ENCODE results near the gene MACF1.

MACF1 gene

DNA sequence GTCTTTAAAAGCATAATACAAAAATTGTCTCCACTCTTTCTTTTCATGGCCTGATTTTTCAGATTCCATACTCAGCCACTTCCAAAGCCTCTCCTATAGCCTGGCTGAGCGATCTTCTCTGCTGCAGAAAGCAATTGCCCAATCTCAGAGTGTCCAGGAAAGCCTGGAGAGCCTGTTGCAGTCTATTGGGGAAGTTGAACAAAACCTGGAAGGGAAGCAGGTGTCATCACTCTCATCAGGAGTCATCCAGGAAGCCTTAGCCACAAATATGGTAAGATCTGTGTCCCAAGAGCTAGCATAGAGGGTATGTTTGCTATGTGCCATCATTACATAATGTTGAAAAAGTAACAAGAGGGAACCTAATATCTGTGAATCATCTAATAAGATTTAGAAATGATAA, 156.2 kb downstream of the MACF1 start:
- DNase-seq = no peak

- no peak for DNase-seq
Observed at GRCh38 chr1:39361446-39361845, 157.0 kb downstream of the MACF1 start.

DNA sequence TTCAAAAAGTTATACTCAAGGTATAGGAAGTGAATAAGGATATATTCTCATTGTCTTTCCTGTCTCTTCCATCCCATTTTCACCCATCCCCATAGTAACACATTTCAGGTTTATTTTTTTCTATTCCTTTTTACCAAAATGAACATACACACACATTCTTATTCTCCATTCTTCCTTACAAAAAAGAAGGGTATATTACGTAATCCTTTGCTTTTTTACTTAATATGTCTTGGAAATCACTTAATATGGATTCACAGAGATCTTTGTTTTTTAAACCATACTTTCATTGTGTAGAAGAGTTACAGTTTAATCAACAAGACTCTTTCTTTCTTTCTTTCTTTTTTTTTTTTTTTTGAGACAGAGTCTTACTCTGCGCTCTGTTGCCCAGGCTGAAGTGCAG, 158.8 kb downstream of the MACF1 start:
- DNase-seq = no peak

- no peak for DNase-seq
Observed at GRCh38 chr1:39368045-39368444, 163.6 kb downstream of the MACF1 start.

- DNase-seq = no peak
Observed at GRCh38 chr1:39369565-39369964, 165.1 kb downstream of the MACF1 start.

- DNase-seq = no peak
Observed at GRCh38 chr1:39370602-39371001, 166.1 kb downstream of the MACF1 start.

DNA sequence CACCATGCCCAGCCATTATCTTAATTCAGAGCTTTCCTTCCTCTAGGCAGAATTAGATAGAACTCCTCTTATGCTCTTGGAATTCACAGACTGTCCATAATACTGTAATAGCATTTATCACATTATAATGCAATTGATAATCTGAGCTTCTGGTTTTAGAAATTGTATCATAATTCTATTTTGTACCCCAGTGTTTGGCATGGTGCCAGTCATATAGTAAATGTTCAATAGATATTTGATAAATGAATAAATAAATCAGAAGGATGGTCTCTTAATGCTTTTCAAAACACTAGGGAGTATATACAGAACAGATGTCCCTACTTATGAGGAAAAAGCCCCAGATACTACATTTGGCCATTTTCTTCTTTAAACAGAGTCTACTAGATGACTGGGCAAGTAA, 167.6 kb downstream of the MACF1 start:
- no peak for DNase-seq

DNA sequence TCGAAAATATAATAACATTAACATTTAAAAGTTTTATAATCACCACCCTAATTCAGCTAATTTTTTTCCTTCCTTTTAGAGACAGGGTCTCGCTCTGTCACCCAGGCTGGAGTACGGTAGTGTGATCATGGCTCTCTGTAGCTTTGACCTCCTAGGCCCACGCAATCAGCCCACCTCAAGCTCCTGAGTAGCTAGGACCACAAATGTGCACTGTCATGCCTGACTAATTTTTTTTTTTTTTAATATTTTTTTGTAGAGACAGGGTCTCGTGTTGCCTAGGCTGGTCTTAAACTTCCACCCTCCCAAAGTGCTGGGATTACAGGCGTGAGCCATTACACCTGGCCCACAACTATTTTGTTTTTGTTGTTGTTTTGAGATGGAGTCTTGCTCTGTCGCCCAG, 172.2 kb downstream of the MACF1 start:
- no peak for DNase-seq

- no peak for DNase-seq
Observed at GRCh38 chr1:39378377-39378776, 173.9 kb downstream of the MACF1 start.

DNA sequence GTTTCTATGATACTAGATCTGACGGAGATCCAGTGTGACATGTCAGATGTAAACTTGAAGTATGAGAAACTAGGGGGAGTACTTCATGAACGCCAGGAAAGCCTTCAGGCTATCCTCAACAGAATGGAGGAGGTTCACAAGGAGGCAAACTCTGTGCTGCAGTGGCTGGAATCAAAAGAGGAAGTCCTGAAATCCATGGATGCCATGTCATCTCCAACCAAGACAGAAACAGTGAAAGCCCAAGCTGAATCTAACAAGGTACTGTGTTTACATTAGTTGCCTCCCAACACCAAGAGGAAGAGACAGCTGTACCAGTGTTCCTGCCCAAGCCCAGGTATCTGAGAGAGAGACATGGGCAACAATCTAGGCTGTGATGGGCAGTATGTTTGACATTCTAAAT, 174.7 kb downstream of the MACF1 start:
- DNase-seq = no peak

GRCh38 chr1:39380036-39380435, 175.5 kb downstream of the MACF1 start:
- DNase-seq = no peak

- no peak for DNase-seq
Observed at GRCh38 chr1:39381839-39382238, 177.3 kb downstream of the MACF1 start.

- DNase-seq = no peak
Observed at GRCh38 chr1:39384305-39384704, 179.8 kb downstream of the MACF1 start.

DNA sequence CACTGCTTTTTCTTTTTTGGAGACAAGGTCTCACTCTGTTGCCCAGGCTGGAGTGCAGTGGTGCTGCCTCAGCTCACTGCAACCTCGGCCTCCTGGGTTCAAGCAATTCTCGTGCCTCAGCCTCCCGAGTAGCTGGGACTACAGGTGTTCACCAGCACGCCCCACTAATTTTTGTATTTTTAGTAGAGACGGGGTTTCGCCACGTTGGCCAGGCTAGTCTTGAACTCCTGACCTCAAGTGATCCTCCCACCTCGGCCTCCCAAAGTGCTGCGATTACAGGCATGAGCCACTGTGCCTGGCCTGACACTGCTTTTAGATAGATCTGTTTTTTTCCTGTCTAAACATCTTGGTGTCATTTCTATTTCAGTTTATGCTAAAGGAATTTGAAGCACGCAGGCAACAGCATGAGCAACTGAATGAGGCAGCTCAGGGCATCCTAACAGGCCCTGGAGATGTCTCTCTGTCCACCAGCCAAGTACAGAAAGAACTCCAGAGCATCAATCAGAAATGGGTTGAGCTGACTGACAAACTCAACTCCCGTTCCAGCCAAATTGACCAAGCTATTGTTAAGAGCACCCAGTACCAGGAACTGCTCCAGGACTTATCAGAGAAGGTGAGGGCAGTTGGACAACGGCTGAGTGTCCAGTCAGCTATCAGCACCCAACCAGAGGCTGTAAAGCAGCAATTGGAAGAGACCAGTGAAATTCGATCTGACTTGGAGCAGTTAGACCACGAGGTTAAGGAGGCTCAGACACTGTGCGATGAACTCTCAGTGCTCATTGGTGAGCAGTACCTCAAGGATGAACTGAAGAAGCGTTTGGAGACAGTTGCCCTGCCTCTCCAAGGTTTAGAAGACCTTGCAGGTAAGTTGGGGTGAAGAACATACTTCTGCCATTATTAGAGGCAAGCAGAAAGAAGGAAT, 180.8 kb downstream of the MACF1 start:
- no peak for DNase-seq

- no peak for DNase-seq
Observed at GRCh38 chr1:39386997-39387396, 182.5 kb downstream of the MACF1 start.

- DNase-seq = no peak
Observed at GRCh38 chr1:39387452-39387851, 183.0 kb downstream of the MACF1 start.

DNA sequence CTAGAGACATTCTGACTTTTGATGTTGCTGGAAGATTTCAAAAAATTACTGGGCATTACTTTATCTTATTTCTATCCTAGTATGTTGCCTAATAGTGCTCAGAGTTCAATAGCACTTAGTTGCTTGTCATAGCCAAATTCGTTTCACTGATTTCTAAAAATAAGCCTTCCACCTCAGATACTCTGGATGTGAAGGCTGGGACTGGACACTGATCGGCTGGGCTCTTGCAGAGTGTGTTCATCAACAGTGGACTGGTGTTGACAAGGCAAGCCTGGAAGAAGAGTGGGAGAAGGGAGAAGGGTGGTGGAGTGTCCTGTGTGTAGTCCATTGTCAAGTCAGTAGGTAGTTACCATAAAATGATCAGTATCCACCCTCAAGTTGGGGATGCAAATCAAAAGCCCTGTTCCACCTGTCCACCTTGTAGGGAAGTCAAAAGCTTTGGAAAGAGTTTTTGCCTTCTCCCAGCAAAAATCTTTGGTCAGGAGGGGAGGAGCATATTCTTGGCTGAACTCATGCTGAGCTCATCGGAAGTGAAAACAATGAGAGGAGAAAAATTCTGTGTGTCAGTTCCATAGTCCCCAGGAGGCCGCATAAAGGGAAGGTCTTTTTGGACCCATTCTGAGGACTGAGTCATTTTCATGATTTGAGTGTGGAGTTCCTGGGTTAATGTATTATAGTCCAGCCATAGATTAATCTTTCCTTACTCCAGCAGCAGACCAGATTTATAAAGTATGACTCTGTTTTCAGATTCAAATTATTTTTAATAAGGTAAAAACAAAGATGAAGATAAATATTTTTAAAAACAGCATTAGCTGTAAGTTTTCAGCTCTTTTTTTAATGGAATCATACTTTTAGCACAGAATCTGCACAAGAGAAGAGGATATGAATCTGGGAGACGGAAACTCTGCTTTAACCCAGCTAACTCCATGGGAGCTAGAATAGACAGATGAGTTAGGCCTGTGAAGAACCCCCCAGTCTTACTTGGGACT, 187.5 kb downstream of the MACF1 start:
- no peak for DNase-seq

GRCh38 chr1:39392851-39393573, 188.5 kb downstream of the MACF1 start:
- no peak for DNase-seq

DNA sequence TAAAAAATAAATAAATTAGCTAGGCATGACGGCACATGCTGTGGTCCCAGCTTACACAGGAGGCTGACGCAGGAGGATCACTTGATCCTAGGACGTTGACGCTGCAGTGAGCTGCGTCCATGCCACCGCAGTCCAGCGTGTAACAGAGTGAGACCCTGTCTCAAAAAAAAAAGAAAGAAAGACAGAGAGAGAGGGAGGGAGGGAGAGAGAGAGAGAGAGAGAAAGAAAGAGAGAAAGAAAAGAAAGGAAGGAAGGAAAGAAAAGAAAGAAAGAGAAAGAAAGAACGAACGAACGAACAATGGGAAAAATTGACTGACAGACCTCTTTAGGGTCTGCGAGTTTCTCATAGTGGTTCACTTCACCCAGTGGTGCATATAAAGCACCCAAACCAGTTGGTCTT, 189.2 kb downstream of the MACF1 start:
- DNase-seq = no peak

DNA sequence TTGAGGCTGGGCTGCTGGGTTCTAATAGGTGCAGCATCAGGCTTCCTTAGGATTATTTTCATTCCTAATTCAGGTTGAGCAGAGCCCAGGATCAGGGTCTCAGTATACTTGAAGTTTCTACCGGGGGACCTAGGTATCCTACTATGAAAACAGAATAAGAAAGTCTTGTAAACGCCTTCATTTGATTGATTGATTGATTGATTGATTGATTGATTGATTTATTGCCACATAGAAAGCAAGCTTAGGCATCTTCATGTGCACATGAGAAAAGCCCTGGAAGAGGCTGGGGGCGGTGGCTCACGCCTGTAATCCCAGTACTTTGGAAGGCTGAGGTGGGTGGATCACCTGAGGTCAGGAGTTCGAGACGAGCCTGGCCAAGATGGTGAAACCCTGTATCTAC, 189.6 kb downstream of the MACF1 start:
- no peak for DNase-seq

- DNase-seq = no peak
Observed at GRCh38 chr1:39394598-39394997, 190.1 kb downstream of the MACF1 start.

GRCh38 chr1:39395357-39395831, 190.9 kb downstream of the MACF1 start:
- no peak for DNase-seq

- DNase-seq = no peak
Observed at GRCh38 chr1:39396671-39397070, 192.2 kb downstream of the MACF1 start.

Data from bone marrow (tissue), 2 donors.